HTERT RPE-1 (cell line): ENCODE measurements around the gene OIT3.

Experiments used
- in situ Hi-C: fragments of 300-500 bp; cut with MboI; formaldehyde crosslinking; loops from 4 replicates; pipeline ENCODE4 v1.14.3; 2020; ENCODE audit warnings: low sequenced_read_pairs

The OIT3 gene

DNA sequence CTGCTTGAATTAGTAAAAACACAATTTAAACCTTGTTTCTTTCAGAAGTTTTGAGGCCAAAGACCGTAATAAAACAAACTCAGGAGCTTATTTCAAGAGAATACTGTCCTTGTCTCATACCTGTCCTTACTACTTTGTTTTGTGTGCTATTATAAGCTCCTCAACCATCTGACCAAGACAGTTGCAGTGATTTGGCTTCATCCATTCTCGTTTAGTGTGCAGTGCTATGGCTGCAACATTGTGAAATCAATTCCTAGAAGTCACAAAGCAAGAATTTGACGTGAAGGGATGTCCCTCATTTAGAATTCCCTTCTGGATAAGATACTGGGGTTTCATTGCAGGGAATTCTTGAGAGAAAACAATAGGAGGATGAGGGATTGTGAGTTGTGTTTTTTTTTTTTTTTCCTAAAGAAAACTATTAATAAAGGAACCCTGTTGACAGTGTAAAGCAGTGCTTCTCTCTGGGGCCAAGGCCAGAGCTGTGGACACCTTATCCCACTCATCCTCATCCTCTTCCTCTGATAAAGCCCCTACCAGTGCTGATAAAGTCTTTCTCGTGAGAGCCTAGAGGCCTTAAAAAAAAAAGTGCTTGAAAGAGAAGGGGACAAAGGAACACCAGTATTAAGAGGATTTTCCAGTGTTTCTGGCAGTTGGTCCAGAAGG lies at the start of gene OIT3:
Gene OIT3, plus strand, starts transcription at position 604 of the 663 bp plus-strand sequence. CDS start 60 bp downstream, outside the sequence.
- in situ Hi-C loops: no loop called here

DNA sequence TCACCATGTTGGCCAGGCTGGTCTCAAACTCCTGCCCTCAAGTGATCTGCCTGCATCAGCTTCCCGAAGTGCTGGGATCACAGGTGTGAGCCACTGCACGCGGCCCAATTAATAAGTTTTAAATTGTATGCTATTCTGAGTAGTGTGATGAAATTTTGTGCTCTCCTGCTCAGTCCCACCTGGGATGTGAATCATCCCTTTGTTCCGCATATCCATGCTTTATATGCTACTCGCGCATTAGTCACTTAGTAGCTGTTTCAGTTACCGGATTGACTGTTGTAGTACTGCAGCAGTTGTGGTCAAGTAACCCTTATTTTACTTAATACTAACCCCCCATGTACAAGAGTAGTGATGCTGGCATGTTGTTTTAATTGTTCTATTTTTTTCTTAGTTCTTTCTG lies 47.3 kb upstream of the OIT3 start:
- in situ Hi-C loops: no loop called here

DNA sequence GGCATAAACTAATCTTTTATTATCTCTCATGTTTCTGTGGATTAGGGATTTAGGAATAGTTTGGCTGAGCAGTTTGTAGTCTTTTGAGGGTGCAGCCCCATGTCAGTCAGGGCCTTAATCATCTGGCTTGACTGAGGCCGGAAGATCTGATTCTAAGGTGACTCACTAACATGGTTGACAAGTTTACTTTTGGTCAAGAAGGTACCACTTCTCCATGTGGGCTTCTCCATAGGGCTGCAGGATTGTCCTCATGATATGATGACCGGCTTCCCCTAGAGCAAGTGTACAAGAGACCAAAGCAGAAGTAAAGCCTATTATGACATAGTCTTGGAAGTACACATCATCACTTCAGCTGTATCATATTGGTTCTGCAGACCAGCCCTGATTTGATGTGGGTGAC lies 45.9 kb upstream of the OIT3 start:
- in situ Hi-C loops: no loop called here

DNA sequence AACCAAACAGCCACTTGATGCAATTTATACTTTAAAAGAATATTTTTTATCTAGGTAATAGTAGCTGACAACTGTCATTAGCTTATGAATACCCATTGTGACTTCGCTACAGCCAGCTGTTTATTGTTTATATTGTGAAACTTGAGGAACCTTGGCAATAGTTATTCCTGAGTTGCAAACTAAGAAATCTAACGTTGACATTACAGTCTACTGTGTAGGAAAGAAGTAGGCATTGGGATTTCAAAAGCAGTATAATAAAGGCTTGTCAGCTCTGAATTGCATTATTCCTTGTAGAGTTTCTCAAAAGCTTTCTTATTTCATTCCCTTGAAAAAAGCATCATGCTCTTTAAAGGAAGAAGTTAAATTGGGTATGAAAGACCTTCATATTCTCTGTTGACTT lies 42.7 kb upstream of the OIT3 start:
- in situ Hi-C loops: no loop called here

DNA sequence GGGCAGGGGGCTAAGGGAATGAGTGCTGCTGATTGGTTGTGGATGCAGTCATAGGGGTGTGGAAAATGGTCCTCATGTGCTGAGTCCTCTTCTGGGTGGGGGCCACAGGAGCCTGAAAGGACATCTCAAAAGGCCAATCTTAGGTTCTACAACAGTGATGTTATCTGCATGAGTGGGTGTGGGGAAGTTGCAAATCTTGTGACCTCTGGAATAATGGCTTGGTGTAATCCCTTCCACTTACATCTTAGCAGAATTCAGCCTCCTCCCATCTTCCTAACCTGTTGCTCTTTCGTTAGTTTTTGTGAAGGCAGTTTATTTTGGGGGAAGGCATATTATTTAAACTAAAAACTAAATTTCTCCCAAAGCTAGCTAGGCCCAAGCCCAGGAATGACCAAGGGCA lies 42.0 kb upstream of the OIT3 start:
- in situ Hi-C loops: no loop called here

DNA sequence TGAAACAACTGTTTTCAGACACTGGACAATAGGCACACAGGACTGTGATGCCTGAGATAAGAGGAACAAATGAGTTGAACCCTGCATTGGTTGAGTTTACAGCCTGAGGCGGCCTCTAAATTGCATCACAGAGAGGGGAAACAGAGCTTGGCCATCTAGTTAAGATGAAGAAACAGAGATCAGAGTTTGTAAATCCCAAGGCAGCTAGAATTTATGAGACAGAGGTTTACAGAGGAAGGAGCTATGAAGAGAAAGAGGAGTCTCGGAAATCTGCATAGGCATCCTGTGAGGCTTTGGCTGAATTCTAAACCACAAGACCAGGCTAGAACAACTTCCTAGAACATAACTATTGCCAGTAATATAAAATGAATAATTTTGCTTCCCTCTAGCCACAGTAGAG lies 41.0 kb upstream of the OIT3 start:
- in situ Hi-C loops: no loop called here

DNA sequence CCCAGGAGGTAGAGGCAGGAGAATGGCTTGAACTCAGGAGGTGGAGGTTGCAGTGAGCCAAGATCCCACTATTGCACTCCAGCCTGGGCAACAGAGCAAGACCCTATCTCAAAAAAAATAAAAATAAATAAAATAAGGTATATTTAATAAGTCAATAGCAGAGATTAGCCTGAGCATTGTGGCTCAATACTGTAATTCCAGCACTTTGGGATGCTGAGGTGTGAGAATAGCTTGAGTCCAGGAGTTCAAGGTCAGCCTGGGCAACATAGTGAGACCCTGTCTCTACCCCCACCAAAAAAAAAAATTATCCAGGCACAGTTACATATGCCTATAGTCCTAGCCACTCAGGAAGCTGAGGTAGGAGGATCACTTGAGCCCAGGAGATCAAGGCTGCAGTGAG lies 38.4 kb upstream of the OIT3 start:
- in situ Hi-C loops: no loop called here

DNA sequence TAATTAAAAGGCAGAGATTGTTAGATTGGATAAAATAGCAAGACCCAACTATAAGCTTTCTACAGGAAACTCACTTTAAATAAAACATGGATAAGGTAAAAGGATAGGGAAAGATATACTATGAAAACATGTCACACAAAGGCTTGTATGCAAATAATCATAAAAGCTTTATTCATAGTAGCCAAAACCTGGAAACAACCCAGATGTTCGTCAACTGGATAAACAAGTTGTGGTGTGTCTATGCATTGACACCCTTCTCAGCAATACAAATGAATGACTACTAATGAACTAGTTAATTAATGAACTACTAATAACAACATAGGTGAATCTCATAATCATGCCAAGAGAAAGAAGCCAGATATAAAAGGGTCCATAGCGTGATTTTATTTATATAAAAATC lies 37.7 kb upstream of the OIT3 start:
- in situ Hi-C loops: no loop called here

DNA sequence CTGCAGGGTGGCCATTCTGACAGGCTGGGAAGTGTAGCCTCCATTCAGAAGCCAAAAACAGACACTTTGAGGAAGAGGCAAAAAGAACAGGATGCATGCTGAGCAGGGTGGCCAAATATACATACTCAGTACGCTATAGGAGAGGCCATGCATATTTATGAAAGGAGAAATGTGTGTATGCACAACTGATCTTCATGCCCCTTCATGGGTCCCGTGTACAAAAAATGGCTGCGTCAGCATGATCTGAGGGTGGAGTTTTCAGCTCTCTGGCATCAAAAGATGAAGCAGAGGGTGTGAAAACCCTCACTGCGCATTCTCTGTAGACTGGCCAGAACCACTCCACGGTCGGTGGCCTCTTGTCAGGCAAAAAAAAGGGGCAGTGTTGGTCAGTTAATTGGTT lies 35.5 kb upstream of the OIT3 start:
- in situ Hi-C loops: no loop called here

DNA sequence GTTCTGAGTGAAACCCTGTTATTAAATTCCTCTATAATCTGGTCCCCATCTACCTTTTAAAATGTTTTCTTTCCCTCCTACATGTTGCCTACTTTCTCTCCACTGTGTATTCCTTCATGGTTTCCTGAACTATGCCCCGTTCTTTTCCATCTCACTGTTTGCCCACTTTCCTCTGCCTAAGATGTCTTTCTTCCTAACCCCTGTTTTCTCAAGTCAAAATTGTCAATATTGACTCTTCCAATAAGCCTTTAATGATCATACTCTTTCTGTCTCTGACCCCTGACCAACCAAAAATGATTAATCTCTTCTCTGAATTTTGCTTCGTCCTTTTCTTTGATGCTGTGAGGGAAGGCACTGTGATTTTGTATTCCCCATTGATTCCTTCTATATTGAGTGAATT lies 30.6 kb upstream of the OIT3 start:
- in situ Hi-C loops: no loop called here

DNA sequence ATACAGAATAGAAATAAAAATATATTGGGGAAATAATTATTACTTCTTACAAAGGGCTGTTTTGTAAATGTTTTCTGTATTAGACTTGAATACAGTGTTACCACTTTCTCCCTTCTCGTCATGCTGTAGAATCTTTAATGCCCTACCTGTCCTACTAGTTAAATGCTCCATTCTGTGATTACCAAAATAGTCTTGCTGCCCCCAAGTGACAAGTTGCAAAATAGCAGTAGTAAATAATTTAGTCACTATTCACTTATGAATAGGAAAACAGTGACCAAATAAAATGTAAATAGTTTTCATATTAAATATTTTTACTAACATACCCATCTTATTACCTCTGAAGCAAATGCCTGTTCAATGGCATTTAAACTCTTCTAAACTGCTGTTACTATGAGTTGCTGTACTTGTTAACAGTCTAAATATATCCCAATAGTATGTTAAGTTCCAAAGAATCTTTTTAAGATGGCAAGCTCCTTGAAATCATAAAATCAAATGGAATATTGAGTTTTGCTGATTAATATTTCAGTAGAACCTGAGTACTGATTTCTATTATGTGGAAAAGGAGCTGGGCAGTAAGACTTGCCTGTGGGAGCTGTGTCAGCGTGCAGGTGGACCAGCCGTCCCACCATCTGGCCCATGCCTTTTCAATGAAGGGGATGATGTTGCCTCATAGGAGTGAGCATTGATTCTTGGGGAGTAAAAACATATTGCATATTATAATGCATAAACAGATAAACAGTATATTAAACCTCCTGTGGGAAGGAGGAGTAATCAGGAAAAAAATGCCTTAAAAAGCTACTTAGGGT lies 18.1 kb upstream of the OIT3 start:
- in situ Hi-C loops: no loop called here

DNA sequence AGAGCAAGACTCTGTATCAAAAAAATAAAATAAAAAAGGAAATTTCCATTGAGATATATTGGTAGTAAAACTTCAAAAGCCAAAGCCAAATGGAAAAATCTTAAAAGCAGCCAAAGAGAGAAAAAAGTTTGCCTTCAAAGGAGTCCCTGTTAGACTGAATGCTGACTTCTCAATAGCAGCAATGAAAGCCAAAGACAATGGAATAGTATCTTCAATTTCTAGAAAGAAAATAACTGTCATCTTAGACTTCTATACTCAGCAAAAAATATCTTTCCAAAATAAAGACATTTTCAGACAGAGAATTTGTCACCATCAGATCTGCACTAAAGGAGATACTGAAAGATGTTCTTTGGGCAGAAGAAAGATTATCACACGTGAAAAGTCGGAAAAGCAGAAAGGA lies 14.3 kb upstream of the OIT3 start:
- in situ Hi-C loops: no loop called here

DNA sequence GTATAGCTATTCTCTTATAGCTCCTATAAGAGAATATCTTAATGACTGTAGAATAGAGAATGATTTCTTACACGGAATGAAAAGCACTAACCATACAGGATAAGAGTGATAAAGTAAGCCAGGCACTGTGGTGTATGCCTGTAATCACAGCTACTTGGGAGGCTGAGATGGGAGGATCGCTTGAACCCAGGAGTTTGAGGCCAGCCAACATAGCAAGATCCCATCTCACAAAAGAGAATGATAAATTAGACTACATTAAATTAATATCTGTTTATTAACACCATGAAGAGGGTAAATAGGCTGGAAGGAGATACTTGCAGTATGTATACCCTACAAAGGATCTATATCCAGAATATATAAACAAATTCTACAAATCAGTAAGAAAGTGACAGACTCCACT lies 12.2 kb upstream of the OIT3 start:
- in situ Hi-C loops: no loop called here

DNA sequence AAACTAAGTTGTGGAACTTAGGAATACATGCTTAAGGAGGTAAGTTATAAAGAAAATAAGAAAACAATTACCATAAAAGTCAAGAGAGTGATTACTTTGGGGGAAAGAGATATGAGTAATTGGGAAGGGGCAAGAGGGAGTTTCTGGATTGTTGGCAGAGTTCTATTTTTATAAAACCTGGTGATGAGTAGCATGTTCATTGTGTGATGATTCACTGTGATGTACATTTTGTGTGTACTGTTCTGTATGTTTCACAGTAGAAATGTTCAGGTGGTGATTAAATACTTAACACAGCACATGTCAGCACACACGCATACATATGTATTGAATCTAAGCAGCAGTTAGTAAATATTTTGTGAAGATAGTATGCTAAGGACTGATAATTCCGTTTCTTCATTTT lies 9.7 kb upstream of the OIT3 start:
- in situ Hi-C loops: no loop called here

DNA sequence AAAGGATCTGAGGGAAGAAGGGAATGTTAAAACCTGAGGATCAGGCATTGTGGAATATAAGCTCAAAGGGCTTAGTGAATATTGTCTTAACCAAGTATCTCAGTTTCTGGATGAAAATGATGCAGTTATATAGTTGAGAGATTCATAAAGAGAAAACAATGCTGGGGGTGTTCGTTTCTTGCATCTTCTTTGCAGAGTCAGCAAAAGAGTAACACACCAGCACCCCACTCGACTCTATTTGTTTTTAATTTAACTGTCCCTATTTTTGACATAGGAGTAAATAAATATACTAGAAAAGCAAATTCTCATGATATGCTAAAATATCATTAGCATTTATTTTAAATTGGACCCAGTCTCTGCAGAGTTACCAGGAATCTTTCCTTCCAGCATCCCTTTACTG lies 7.6 kb upstream of the OIT3 start:
- in situ Hi-C loops: no loop called here

DNA sequence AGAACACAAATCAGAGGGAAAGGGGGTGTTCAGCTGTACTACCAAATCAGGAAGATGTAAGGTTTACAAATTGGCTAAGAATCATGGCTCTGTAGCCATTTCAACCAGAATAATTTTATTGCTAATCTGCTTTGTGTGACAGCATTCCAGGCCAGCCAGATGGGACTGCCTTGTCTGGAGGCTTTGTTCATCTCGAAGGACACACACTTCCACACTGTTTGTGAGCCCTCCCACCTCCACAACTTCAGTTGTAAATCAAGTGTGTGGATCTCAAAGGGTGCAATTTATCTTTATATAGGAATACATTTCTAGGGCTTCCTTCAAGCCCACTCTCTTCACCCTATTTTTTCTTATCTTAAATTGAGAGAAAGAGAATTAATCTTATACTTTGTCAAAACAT lies 6.9 kb upstream of the OIT3 start:
- in situ Hi-C loops: no loop called here

DNA sequence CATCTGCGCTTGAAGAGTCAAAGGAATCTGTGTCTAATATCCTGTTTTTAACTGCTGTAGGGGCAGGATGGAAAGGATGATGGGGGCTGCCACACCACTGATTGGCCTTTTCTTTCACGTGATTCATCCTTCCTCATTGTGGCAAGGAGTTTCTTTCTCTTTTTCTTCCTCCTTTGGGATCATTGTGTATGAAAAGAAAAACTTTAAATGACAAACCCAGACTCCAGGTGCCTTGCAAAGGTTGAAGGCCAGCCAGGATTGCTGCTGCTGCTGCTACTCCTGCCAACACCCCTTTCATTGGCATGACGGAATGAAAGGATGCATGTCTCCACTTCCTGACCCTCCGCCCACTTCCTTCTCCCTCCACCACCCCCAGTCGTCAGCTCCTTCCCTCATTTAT lies 6.5 kb upstream of the OIT3 start:
- in situ Hi-C loops: no loop called here

DNA sequence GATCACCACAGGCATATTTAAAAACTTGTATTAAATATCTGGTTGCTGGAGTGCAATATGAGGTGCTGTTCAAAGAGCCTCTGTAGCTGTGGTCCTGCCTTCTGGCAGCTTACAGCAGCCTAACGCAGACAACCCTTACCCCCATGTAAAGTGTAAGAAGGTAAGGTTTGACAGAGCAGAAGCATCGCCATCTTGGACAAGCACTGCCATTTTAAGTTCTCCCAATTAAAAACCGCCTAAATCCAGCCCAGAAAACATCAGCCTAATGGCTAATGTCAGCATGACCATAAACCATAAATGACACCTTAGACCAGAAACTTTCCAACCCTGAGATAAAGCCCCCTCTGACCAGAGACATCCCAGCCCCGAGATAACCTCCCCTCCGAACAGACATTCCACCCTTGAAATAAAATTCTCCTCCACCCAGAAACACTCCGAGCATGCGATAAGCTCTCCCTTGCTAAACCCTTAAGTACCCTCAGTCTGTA lies 5.3 kb upstream of the OIT3 start:
- in situ Hi-C loops: no loop called here

DNA sequence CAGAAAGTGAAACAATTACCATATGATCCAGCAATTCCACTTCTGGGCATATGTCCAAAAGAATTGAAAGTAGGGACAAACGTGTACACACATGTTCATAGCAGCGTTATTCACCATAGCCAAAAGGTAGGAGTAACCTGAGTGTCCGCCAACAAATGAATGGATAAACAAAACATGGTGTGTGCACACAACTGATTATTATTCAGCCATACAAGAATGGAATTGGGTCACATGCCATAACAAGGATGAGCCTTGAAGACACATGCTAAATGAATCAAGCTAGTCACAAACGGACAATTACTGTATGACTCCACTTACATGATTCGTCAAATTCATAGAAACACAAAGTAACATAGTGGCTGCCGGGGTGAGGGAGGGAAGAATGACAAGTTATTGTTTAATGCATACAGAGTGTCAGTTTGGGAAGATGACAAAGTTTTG lies 4.1 kb upstream of the OIT3 start:
- in situ Hi-C loops: no loop called here

DNA sequence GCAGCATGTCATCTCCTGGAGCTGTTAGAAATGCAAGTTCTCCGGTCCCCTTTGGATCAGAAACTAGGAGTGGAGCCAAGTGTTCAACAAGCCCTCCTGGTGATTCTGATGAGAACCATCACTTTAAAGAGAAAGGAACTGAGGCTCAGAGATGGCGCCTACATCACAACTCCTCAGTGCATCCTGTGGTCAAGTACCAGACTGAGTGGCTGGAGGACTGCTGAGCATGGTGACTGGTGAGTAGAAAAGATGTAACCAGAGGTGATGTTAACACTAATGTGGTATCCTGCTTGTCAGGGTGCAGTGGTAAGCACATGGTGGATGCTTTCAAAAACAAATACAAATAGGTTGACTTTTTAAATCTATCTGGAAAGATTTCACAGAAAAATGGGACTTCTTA lies 3.5 kb upstream of the OIT3 start:
- in situ Hi-C loops: no loop called here

DNA sequence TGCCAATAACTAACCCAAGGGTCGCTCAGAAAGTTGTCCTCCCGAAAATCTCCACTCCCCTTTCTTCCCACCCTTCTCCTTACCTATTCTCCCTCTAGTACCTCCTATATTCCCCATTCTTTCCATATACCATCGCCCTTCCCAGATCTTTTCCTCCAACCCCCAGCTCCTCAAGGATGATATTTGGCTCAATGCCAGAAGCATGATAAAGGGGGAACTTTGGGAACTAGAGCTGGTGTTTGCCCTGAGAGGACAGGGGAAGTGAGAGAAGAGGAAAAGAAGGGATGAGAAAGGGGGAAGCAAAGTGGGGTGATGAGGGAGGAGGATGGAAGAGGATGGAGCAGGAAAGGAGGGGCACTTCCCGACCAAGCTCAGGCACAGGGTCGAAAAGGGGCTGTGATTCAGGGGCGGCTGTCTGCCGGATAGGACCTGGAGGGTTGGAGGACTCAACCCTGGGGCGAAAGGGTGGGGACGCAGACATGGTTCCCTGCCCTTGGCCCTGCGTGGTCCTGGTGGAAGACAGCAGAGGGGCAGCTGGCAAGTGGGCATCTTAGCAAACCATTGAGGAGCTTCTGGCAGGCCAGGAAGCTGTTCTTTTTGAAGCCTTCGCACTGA lies 1.8 kb downstream of the OIT3 start:
- in situ Hi-C loops: no loop called here

DNA sequence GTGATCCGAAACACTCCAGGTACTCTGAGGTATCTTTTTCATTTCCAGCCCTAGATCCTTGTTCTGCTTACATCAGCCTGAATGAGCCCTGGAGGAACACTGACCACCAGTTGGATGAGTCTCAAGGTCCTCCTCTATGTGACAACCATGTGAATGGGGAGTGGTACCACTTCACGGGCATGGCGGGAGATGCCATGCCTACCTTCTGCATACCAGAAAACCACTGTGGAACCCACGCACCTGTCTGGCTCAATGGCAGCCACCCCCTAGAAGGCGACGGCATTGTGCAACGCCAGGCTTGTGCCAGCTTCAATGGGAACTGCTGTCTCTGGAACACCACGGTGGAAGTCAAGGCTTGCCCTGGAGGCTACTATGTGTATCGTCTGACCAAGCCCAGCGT lies 5.1 kb downstream of the OIT3 start:
- in situ Hi-C loops: no loop called here
